AG10803 (cell line): Measurements from ENCODE around the gene TBC1D9.

Experiments
- DNase-seq: peaks from one replicate; pipeline ENCODE4 v3.0.0; 2010; ENCODE audit warnings: low read depth
- H3K4me3 ChIP-seq: 2 replicates; pipeline ENCODE4 v1.5.1; 2011; ENCODE audit warnings: mild to moderate bottlenecking, low read length, control low read depth
- CTCF ChIP-seq: conservative IDR thresholded peaks from 2 replicates; pipeline ENCODE4 v1.5.1; 2011; ENCODE audit warnings: mild to moderate bottlenecking, low read length, control low read depth, inconsistent platforms

Gene TBC1D9

GRCh38 chr4:140626661-140627376, 129.4 kb downstream of the TBC1D9 start:
- DNase-seq, result no peak
- TF ChIP-seq CTCF, result no peak; the same call in 1 of the 2 replicates
- no peak overlapping the region for H3K4me3 ChIP-seq

DNA sequence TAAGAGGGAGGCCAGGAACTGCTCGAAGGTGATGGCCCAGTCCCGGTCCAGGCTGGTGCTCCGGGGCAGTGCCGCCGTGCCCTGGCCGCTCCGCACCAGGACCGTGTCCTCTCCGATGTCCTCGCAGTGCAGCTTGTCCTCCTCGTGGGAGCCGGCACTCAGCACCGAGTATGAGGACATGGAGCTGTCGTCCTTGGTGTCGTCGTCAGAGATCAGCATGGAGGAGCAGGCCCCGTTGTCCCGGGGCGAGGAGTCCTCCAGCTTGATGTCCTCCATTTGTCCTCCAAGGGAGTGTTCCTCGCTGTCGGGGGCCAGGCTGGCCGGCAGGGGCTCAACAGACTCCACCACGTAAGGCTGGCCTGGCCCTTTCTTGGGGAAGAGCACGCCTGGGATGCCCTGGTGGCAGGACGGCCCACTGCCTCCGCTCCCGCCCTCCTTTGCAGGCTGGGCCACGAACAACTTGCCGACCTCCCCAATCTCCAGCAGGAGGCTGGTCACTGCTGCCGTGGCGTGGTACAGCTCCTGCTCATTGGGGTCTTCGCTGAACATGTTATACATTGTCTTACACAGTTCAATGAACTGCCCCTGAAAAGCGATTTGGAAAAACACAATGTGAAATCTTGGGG, 133.7 kb downstream of the TBC1D9 start:
- no peak for TF ChIP-seq CTCF
- no peak overlapping the region for H3K4me3 ChIP-seq
- DNase-seq, result no peak

GRCh38 chr4:140621161-140621560, 135.0 kb downstream of the TBC1D9 start:
- H3K4me3 ChIP-seq, result no peak overlapping the region
- no peak for DNase-seq
- TF ChIP-seq CTCF, result no peak

GRCh38 chr4:140617499-140618248, 138.5 kb downstream of the TBC1D9 start:
- no peak for TF ChIP-seq CTCF
- DNase-seq, result no peak
- no peak overlapping the region for H3K4me3 ChIP-seq

DNA sequence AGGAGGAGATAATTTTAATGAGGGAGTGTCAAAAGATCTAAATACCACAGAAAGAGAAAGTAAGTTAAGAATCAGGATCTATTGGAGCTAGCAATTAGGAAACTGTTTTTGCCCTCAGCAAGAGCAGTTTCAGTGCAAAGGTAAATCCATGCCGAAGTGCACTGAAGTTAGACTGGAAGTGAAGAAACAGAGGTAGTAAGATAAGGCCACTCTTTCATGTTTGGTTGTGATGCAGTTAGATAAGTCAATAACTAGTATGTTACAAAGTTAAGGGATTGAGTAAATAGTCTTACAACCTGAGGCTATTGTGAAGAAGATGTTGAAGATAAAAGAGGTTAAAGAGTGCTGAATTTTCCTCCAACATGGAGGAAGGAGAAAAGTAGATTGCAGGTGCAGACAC, 140.7 kb downstream of the TBC1D9 start:
- TF ChIP-seq CTCF, result no peak
- no peak for DNase-seq
- H3K4me3 ChIP-seq, result no peak overlapping the region

GRCh38 chr4:140612357-140612756, 143.8 kb downstream of the TBC1D9 start:
- no peak for DNase-seq
- no peak overlapping the region for H3K4me3 ChIP-seq
- TF ChIP-seq CTCF, result no peak
